Neuronal stem cell (in vitro differentiated cells): ENCODE results near the gene RBM19.
A peak's percentile ranks its signal among the peaks of the same experiment; 100 is the strongest.

Source experiments
- DNase-seq: peaks from one replicate; pipeline ENCODE4 v3.0.0-alpha.2; 2013; ENCODE audit warnings: low spot score
- H2AFZ ChIP-seq: one replicate; pipeline ENCODE4 v1.6.1; 2013; ENCODE audit warnings: mild to moderate bottlenecking, low read length, inconsistent platforms
- H2AK5ac ChIP-seq: 2 replicates; pipeline ENCODE4 v1.6.1; 2013; ENCODE audit warnings: low read depth, mild to moderate bottlenecking, inconsistent platforms, low read length, moderate library complexity, mixed read lengths
- H2BK120ac ChIP-seq: 2 replicates; pipeline ENCODE4 v1.6.1; 2013; ENCODE audit warnings: low read depth, mild to moderate bottlenecking, inconsistent platforms, low read length, moderate library complexity, mixed read lengths
- H2BK12ac ChIP-seq: one replicate; pipeline ENCODE4 v1.6.1; 2013; ENCODE audit warnings: low read length, inconsistent platforms
- H2BK15ac ChIP-seq: 2 replicates; pipeline ENCODE4 v1.6.1; 2013; ENCODE audit warnings: mild to moderate bottlenecking, low read length, inconsistent platforms, mixed read lengths
- H2BK5ac ChIP-seq: one replicate; pipeline ENCODE4 v1.6.1; 2013; ENCODE audit warnings: inconsistent platforms, mild to moderate bottlenecking, low read length, moderate library complexity
- H3K14ac ChIP-seq: one replicate; pipeline ENCODE4 v1.6.1; 2013; ENCODE audit warnings: low read length, inconsistent platforms
- H3K18ac ChIP-seq: 2 replicates; pipeline ENCODE4 v1.6.1; 2013; ENCODE audit warnings: low read length, inconsistent platforms
- H3K23ac ChIP-seq: 2 replicates; pipeline ENCODE4 v1.6.1; 2013; ENCODE audit warnings: low read depth, mild to moderate bottlenecking, mixed read lengths, low read length, inconsistent platforms; ENCODE audit not compliant: poor library complexity
- H3K27ac ChIP-seq: replicated peaks from 3 replicates; pipeline ENCODE4 v1.5.1; 2013; ENCODE audit warnings: low read length, inconsistent platforms
- H3K27me3 ChIP-seq, 3 experiments: 2 replicates each; pipeline ENCODE4 v1.6.1; 2013; ENCODE audit warnings: low read length in 3 of 3, mild to moderate bottlenecking in 2 of 3, inconsistent platforms in 1 of 3, low read depth in 1 of 3, mixed read lengths in 1 of 3, moderate library complexity in 1 of 3; ENCODE audit not compliant: control insufficient read depth in 3 of 3, insufficient read depth in 3 of 3
- H3K36me3 ChIP-seq, 2 donors: replicated peaks in 1 of 2; 2 replicates each; pipeline ENCODE4 v1.6.1; 2013; ENCODE audit warnings: low read length in 2 of 2; ENCODE audit not compliant: control insufficient read depth in 2 of 2, insufficient read depth in 2 of 2
- H3K4ac ChIP-seq: 2 replicates; pipeline ENCODE4 v1.6.1; 2013; ENCODE audit warnings: inconsistent platforms, mild to moderate bottlenecking, low read length, moderate library complexity
- H3K4me1 ChIP-seq, 2 donors: 1 replicate in 1 of 2; 2 replicates in 1 of 2; pipeline ENCODE4 v1.6.1; 2013; ENCODE audit warnings: low read length in 2 of 2, low read depth in 1 of 2; ENCODE audit not compliant: control insufficient read depth in 2 of 2, insufficient read depth in 1 of 2
- H3K4me2 ChIP-seq: one replicate; pipeline ENCODE4 v1.6.1; 2013; ENCODE audit warnings: mild to moderate bottlenecking, low read length, inconsistent platforms; ENCODE audit not compliant: insufficient read depth, poor library complexity, severe bottlenecking
- H3K4me3 ChIP-seq, 2 donors: 2 replicates each; pipeline ENCODE4 v1.5.1; 2013; ENCODE audit warnings: low read length in 2 of 2, mild to moderate bottlenecking in 2 of 2, inconsistent platforms in 1 of 2, moderate library complexity in 1 of 2
- H3K79me1 ChIP-seq: one replicate; pipeline ENCODE4 v1.6.1; 2013; ENCODE audit warnings: low read depth, mild to moderate bottlenecking, inconsistent platforms, low read length, moderate library complexity
- H3K9ac ChIP-seq: one replicate; pipeline ENCODE4 v1.6.1; 2013; ENCODE audit warnings: mild to moderate bottlenecking, low read depth, low read length, inconsistent platforms; ENCODE audit not compliant: poor library complexity
- H3K9me3 ChIP-seq, 2 donors: replicated peaks in 1 of 2; 2 replicates each; pipeline versions ENCODE3 to v1.6.1; 2013; ENCODE audit warnings: low read length in 2 of 2, mild to moderate bottlenecking in 2 of 2, inconsistent platforms in 1 of 2, low read depth in 1 of 2, mixed read lengths in 1 of 2, moderate library complexity in 1 of 2; ENCODE audit not compliant: control insufficient read depth in 2 of 2, insufficient read depth in 1 of 2
- H4K8ac ChIP-seq: one replicate; pipeline ENCODE4 v1.6.1; 2013; ENCODE audit warnings: low read depth, mild to moderate bottlenecking, inconsistent platforms, low read length, moderate library complexity
- H4K91ac ChIP-seq: one replicate; pipeline ENCODE4 v1.6.1; 2013; ENCODE audit warnings: low read length, low read depth, mild to moderate bottlenecking, inconsistent platforms; ENCODE audit not compliant: poor library complexity
- WGBS, 2 donors: extraction: QIAGEN DNeasy Blood & Tissue Kit; methylation state at CpG; one replicate each; pipeline ENCODE4 v1.1.7; 2013; ENCODE audit warnings: missing lambda C conversion rate in 2 of 2, mixed read lengths in 1 of 2; ENCODE audit not compliant: insufficient read length in 2 of 2, insufficient replicate concordance in 1 of 2; ENCODE audit errors: extremely low coverage in 2 of 2; 5-methylcytosine and 5-hydroxymethylcytosine counted together

Gene RBM19

GRCh38 chr12:113974006-113974405 lies 7.9 kb upstream of the RBM19 start:
- H2BK15ac ChIP-seq = no peak overlapping the region

GRCh38 chr12:113973109-113973904 lies 7.2 kb upstream of the RBM19 start:
- no CpG with 5 or more reads among the region's 10 CpGs for WGBS, 2 donors
- no peak overlapping the region for H4K91ac ChIP-seq
- DNase-seq = no peak

More at GRCh38 chr12:113974006-113974405, 7.9 kb upstream of the RBM19 start:
- no CpG with 5 or more reads among the region's 3 CpGs for WGBS, 2 donors
- Histone ChIP-seq H3K27ac (no peak overlapping the region), H3K9ac (no peak overlapping the region), H3K23ac (no peak overlapping the region), H3K36me3 (no peaks in the 10 kb centered on the region), H2BK12ac (no peak overlapping the region), H4K91ac (no peak overlapping the region), H3K27me3 (peaks cover 0 to 24% (median 9%) of the 10 kb centered on the region in 3 experiments), H3K4me3 (no peak overlapping the region), H3K4me2 (no peak overlapping the region), H2BK120ac (no peak overlapping the region), H4K8ac (peak overlapping the region; percentile 92), H3K18ac (no peak overlapping the region), H2AFZ (no peak overlapping the region), H2AK5ac (no peak overlapping the region), H3K14ac (no peak overlapping the region), H2BK5ac (no peak overlapping the region), H3K4me1 (no peaks in the 10 kb centered on the region), H3K4ac (no peak overlapping the region), H3K9me3 (no peaks in the 10 kb centered on the region), H3K79me1 (no peaks in the 10 kb centered on the region)
- DNase-seq = no peak

DNA sequence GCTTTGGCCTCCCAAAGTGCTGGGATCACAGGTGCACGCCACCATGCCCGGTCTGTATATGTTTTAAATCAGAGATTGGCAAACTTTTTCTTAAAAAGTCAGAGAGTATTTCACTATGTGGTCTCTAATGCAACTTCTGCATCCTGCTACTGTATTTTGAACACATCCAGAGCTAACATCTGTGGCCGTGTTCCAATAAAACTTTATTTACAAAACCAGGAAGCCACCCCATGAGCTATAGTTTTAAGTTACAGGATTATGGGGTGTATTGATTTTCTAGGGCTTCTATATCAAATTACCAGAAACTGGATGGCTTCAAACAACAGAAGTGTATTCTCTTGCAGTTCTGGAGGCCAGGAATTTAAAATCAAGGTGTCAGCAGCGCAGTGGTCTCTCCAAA lies 5.3 kb upstream of the RBM19 start:
- H2BK120ac ChIP-seq = no peak overlapping the region
- H2BK5ac ChIP-seq = no peak overlapping the region
- H3K14ac ChIP-seq = no peak overlapping the region
- H4K91ac ChIP-seq = no peak overlapping the region
- no peak overlapping the region for H3K23ac ChIP-seq
- H2BK12ac ChIP-seq = no peak overlapping the region
- H3K27ac ChIP-seq = no peak overlapping the region
- H3K18ac ChIP-seq = no peak overlapping the region
- no peak for DNase-seq
- no peak overlapping the region for H3K9ac ChIP-seq
- H4K8ac ChIP-seq = no peak overlapping the region
- no peaks in the 10 kb centered on the region for H3K36me3 ChIP-seq
- no peak overlapping the region for H2AFZ ChIP-seq
- no peaks in the 10 kb centered on the region for H3K79me1 ChIP-seq
- no peak overlapping the region for H3K4me2 ChIP-seq
- H3K27me3 ChIP-seq = peaks cover 0 to 35% (median 5%) of the 10 kb centered on the region in 3 experiments
- H3K4ac ChIP-seq = no peak overlapping the region
- H3K9me3 ChIP-seq = no peaks in the 10 kb centered on the region
- H3K4me1 ChIP-seq = peaks cover 0 to 2% of the 10 kb centered on the region in 2 donors
- WGBS, 2 donors = no CpG with 5 or more reads among the region's 4 CpGs
- H2AK5ac ChIP-seq = no peak overlapping the region
- no peak overlapping the region for H3K4me3 ChIP-seq
- no peak overlapping the region for H2BK15ac ChIP-seq

More at GRCh38 chr12:113973109-113973904, 7.2 kb upstream of the RBM19 start:
- Histone ChIP-seq H3K4me3 (no peak overlapping the region), H3K18ac (no peak overlapping the region), H2BK120ac (no peak overlapping the region), H2BK15ac (no peak overlapping the region), H3K4me2 (no peak overlapping the region), H3K4ac (no peak overlapping the region), H2AFZ (no peak overlapping the region), H3K27ac (no peak overlapping the region), H4K8ac (no peak overlapping the region), H2AK5ac (no peak overlapping the region), H3K79me1 (no peaks in the 10 kb centered on the region), H2BK5ac (no peak overlapping the region), H3K23ac (no peak overlapping the region), H3K4me1 (no peaks in the 10 kb centered on the region), H3K9ac (no peak overlapping the region), H3K36me3 (no peaks in the 10 kb centered on the region), H3K27me3 (peaks cover 0 to 28% (median 7%) of the 10 kb centered on the region in 3 experiments), H2BK12ac (no peak overlapping the region), H3K9me3 (no peaks in the 10 kb centered on the region), H3K14ac (no peak overlapping the region)

DNA sequence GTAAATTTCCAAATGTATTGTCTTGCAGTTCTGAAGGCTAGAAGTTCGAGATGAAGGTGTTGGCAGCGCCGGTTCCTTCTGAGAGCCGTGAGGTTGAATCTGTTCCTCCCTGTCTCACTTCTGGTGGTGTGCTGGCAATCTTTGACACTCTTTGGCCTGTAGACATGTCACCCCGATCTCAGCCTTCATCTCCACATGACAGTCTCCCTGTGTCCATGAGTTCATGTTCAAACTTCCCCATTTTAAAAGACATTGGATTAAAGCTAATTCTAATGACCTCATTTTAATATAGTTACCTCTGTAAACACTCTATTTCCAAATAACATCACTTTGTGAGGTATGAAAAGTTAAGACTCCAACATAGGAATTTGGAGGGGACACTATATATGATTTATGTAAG lies 4.1 kb upstream of the RBM19 start:
- peaks cover 2 to 4% of the 10 kb centered on the region in 2 donors for H3K4me1 ChIP-seq
- no peak overlapping the region for H2BK120ac ChIP-seq
- no peak overlapping the region for H3K4ac ChIP-seq
- H2BK12ac ChIP-seq = no peak overlapping the region
- peaks cover 0 to 35% (median 5%) of the 10 kb centered on the region in 3 experiments for H3K27me3 ChIP-seq
- H3K27ac ChIP-seq = no peak overlapping the region
- no peak overlapping the region for H2BK15ac ChIP-seq
- WGBS, 2 donors = no CpG with 5 or more reads among the region's 5 CpGs
- H3K9ac ChIP-seq = peak overlapping the region; percentile 66
- no peaks in the 10 kb centered on the region for H3K36me3 ChIP-seq
- H3K23ac ChIP-seq = no peak overlapping the region
- H2AK5ac ChIP-seq = no peak overlapping the region
- no peaks in the 10 kb centered on the region for H3K79me1 ChIP-seq
- no peak overlapping the region for H3K18ac ChIP-seq
- no peak for DNase-seq
- no peak overlapping the region for H3K4me3 ChIP-seq
- no peak overlapping the region for H2BK5ac ChIP-seq
- H4K91ac ChIP-seq = no peak overlapping the region
- no peaks in the 10 kb centered on the region for H3K9me3 ChIP-seq
- H2AFZ ChIP-seq = no peak overlapping the region
- no peak overlapping the region for H3K4me2 ChIP-seq
- no peak overlapping the region for H3K14ac ChIP-seq
- no peak overlapping the region for H4K8ac ChIP-seq
